BJ (cell line): Measurements from ENCODE around the gene GANAB. TPM values are rescaled to one million over a fixed set of nuclear protein-coding genes. Genes with fewer than 3 reads are reported as not detected.

Experiments
- CTCF ChIA-PET: fragments of 350-600 bp; formaldehyde crosslinking; extraction: SDS; loops from one replicate; lab custom pipeline; 2021; ENCODE audit warnings: antibody characterized with exemption, inconsistent platforms; lab: Yijun Ruan, JAX
- POLR2A ChIA-PET: fragments of 300-600 bp; sonication (Branson Sonifier 250); formaldehyde crosslinking; extraction: SDS; loops from one replicate; lab custom pipeline; 2021; ENCODE audit warnings: antibody characterized with exemption; lab: Charles Lee
- DNase-seq: peaks from one replicate; pipeline ENCODE4 v3.0.0-alpha.2; 2011; ENCODE audit warnings: low read depth
- H3K27me3 ChIP-seq: 2 replicates; pipeline ENCODE4 v1.6.0; 2011; ENCODE audit warnings: low read length; ENCODE audit not compliant: control insufficient read depth, insufficient read depth
- H3K36me3 ChIP-seq: 2 replicates; pipeline ENCODE4 v1.5.1; 2011; ENCODE audit warnings: low read length; ENCODE audit not compliant: control insufficient read depth, insufficient read depth
- H3K4me3 ChIP-seq: 2 replicates; pipeline ENCODE4 v1.5.1; 2011; ENCODE audit warnings: low read depth, mild to moderate bottlenecking, control low read depth, low read length
- polyA plus RNA-seq: library from polyadenylated mRNA; depleted of rRNA; stranded (reverse); fragments of >200 nt; gene quantifications from 2 replicates; pipeline ENCODE4 v1.2.3, GENCODE V29; 2011
- TF ChIP-seq, protein P1 (sequence below): IDR thresholded peaks from 2 replicates; pipeline ENCODE4 v1.5.1; 2011; ENCODE audit warnings: low read depth, mild to moderate bottlenecking, control low read depth, inconsistent platforms, low read length, moderate library complexity; ENCODE audit not compliant: insufficient read depth

Gene GANAB
- polyA plus RNA-seq, 1 experiment, result 463 TPM

DNA sequence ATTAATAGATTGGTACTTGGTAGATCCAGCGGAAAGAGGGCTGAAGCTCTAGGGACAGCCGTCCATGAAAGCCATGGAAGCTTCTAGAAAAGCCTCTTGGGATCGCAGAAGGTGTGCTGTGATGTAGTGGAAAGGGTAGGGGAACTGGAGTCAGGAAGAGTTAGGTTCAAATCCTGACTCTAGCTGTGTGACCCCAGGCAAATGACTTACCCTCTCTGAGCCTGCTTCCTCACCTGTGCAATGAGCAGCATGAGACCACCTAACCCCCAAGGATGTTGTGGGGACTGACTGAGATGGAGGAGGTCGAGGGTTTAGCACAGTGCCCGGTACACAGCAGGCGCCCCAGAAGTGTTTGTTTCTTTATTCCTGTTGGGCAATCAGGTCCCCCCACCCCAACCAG is 36.0 kb downstream of the GANAB start:
- no peak overlapping the region for H3K4me3 ChIP-seq
- CTCF ChIA-PET, result interaction anchor here (1.8 to 3.4 kb wide), 3 partner anchors 11 to 16 kb away, joined by 8 to 26 read pairs (median 14); partner anchors contain the start of gene B3GAT3
- TF ChIP-seq, protein P1, sequence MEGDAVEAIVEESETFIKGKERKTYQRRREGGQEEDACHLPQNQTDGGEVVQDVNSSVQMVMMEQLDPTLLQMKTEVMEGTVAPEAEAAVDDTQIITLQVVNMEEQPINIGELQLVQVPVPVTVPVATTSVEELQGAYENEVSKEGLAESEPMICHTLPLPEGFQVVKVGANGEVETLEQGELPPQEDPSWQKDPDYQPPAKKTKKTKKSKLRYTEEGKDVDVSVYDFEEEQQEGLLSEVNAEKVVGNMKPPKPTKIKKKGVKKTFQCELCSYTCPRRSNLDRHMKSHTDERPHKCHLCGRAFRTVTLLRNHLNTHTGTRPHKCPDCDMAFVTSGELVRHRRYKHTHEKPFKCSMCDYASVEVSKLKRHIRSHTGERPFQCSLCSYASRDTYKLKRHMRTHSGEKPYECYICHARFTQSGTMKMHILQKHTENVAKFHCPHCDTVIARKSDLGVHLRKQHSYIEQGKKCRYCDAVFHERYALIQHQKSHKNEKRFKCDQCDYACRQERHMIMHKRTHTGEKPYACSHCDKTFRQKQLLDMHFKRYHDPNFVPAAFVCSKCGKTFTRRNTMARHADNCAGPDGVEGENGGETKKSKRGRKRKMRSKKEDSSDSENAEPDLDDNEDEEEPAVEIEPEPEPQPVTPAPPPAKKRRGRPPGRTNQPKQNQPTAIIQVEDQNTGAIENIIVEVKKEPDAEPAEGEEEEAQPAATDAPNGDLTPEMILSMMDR, result no peak
- no peak for DNase-seq
- no peaks in the 10 kb centered on the region for H3K27me3 ChIP-seq
- H3K36me3 ChIP-seq, result peaks cover 17% of the 10 kb centered on the region
- POLR2A ChIA-PET, result no interaction called here

DNA sequence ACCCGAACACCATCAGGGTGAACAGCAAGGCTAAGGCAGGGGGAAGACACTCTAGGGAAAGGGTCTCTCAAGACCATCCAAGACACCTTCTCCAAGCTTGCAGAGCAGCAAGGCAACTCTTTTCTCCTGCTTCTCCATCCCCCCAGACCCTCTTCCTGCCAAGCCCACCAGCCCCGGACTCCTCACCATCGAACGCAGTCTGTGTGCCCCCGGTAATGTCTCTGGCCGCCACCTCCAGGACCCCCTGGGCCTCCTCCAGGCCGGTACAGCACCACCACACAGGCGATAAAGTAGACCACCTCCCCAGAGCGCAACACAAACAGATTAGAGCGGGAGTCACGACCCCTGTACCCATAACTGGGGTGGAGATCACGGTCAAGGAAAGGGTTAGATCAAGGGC is 37.6 kb downstream of the GANAB start:
- TF ChIP-seq, protein P1, result no peak
- peaks cover 17% of the 10 kb centered on the region for H3K36me3 ChIP-seq
- H3K4me3 ChIP-seq, result no peak overlapping the region
- no peaks in the 10 kb centered on the region for H3K27me3 ChIP-seq
- ChIA-PET POLR2A (no interaction called here), CTCF (interaction anchor here (1.1 to 1.5 kb wide), 3 partner anchors 12 to 229 kb away, joined by 3 read pairs; no protein-coding TSS in a partner anchor)
- no peak for DNase-seq

DNA sequence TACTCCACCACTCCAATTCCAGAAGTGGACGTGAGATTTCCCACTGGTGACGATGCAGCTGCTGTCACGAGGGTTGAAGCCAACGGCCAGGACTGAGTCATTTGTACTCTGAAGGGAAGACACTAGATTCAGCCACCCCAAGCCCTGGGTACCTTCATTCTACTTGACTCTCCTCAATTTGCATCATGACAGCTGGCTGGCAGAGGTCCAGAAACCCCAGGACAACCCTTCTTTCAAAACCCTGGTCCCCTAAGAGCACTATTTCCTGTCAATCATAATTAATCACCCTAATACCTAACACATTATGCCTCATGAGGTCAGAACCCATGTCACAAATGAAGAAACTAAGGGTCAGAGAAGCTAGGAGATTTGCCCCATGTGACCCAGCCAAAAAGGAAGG is 38.7 kb downstream of the GANAB start:
- ChIA-PET POLR2A (no interaction called here), CTCF (interaction anchor here (1.2 to 1.5 kb wide), 2 partner anchors 11 to 13 kb away, joined by 3 read pairs; no protein-coding TSS in a partner anchor)
- H3K36me3 ChIP-seq, result peaks cover 17% of the 10 kb centered on the region

DNA sequence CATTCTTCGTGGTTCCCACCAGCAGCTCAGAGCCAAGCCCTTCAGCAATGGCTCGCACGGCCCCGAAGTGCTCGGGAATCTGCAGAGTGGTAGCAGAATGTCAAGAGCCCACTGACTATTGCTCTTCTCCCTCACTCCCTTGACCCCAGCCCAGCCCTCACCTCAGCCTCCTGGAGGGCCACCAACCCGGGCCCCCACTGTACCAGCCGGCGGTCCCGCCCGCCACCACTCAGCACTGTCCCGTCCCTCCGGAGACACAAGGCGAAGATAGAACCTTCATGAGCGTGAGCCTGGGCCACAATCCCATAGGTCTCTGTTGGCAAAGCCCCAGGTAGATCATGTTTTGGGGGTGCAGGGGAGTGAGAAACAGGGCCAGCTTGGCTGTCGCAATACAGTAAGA is 40.5 kb downstream of the GANAB start:
- CTCF ChIA-PET, result no interaction called here
- POLR2A ChIA-PET, result no interaction called here
- TF ChIP-seq, protein P1, result no peak

More for the DNA sequence above, 38.7 kb downstream of the GANAB start:
- no peak overlapping the region for H3K4me3 ChIP-seq
- DNase-seq, result no peak
- H3K27me3 ChIP-seq, result no peaks in the 10 kb centered on the region
- TF ChIP-seq, protein P1, result no peak

DNA sequence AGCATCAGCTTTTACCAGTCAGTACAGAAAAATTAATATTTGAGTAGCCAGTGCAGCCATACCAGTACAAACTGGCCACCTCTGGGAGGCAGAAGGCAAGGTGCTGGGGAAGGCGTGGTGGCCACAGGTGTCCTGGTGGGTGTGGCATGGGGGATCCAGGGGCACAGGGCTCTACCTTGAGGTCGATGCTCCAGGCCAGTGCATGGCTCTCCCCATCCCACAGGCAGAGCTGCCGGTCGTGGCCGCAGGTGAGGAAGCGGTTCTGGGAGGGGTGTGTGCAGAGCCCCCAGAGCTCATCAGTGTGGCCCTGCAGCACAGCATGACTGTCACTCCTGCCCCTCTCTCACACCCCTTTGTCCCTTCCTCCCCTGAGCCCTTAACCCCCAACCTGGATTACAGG is 40.9 kb downstream of the GANAB start:
- H3K27me3 ChIP-seq, result no peaks in the 10 kb centered on the region
- ChIA-PET POLR2A (no interaction called here), CTCF (no interaction called here)
- H3K4me3 ChIP-seq, result no peak overlapping the region
- peaks cover 14% of the 10 kb centered on the region for H3K36me3 ChIP-seq
- TF ChIP-seq, protein P1, result no peak
- no peak for DNase-seq

More for the DNA sequence above, 40.5 kb downstream of the GANAB start:
- Histone ChIP-seq H3K4me3 (no peak overlapping the region), H3K36me3 (peaks cover 17% of the 10 kb centered on the region), H3K27me3 (no peaks in the 10 kb centered on the region)
- no peak for DNase-seq
